ENCODE measurements around the gene STK38. TPM values are rescaled to one million over a fixed set of nuclear protein-coding genes. Genes with fewer than 3 reads are reported as not detected.

STK38 gene
- total RNA-seq, 1 experiment from 2014 or later, result 27.5 TPM

- Mint-ChIP-seq H3K9me3 (ENCODE audit: unreplicated experiment) (no peaks in the 10 kb centered on the region), H3K27me3 (ENCODE audit: insufficient read depth, unreplicated experiment) (no peaks in the 10 kb centered on the region), H3K27ac (ENCODE audit: unreplicated experiment) (no peak overlapping the region), H3K4me3 (ENCODE audit: unreplicated experiment) (no peak overlapping the region), H3K36me3 (ENCODE audit: insufficient read depth, unreplicated experiment) (peaks cover 50% of the 10 kb centered on the region), H3K4me1 (ENCODE audit: low read depth, unreplicated experiment) (no peaks in the 10 kb centered on the region)
- no peaks in the 10 kb centered on the region for H3K27me3 ChIP-seq (replicated peaks; ENCODE audit: control insufficient read depth, insufficient read depth, low read length)
- ChIA-PET CTCF (no interaction called here), POLR2A (interaction anchor here (0.5 kb wide), 1 partner anchor 65 kb away, joined by 3 read pairs; no protein-coding TSS in a partner anchor)
- H3K4me1 ChIP-seq, result peaks cover 6% of the 10 kb centered on the region; the same call in 1 of the 2 replicates
- intact Hi-C loops (cut with micrococcal nuclease; ENCODE audit: unreplicated experiment), result no loop called here
- peaks cover 5% of the 10 kb centered on the region for H3K36me3 ChIP-seq (ENCODE audit: control insufficient read depth, insufficient read depth, low read length)
- H3K9me3 ChIP-seq, result no peaks in the 10 kb centered on the region
- no peak overlapping the region for H3K4me3 ChIP-seq (ENCODE audit: low read depth, low read length)
- no peak for DNase-seq
- no TSS peak for BruUV-seq (replicated peaks)
- TF ChIP-seq, protein P1, sequence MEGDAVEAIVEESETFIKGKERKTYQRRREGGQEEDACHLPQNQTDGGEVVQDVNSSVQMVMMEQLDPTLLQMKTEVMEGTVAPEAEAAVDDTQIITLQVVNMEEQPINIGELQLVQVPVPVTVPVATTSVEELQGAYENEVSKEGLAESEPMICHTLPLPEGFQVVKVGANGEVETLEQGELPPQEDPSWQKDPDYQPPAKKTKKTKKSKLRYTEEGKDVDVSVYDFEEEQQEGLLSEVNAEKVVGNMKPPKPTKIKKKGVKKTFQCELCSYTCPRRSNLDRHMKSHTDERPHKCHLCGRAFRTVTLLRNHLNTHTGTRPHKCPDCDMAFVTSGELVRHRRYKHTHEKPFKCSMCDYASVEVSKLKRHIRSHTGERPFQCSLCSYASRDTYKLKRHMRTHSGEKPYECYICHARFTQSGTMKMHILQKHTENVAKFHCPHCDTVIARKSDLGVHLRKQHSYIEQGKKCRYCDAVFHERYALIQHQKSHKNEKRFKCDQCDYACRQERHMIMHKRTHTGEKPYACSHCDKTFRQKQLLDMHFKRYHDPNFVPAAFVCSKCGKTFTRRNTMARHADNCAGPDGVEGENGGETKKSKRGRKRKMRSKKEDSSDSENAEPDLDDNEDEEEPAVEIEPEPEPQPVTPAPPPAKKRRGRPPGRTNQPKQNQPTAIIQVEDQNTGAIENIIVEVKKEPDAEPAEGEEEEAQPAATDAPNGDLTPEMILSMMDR (IDR thresholded peaks at IDR 0.05; ENCODE audit: insufficient read depth in 1 of 2, low read depth in 1 of 2, low read length in 1 of 2, severe bottlenecking in 1 of 2, unreplicated experiment in 1 of 2), result no peak
Observed at GRCh38 chr6:36516559-36516958, 30.7 kb downstream of the STK38 start.

- CTCF ChIA-PET, result no interaction called here
- no peak for DNase-seq
- H3K9me3 ChIP-seq, result no peaks in the 10 kb centered on the region
- peaks cover 6% of the 10 kb centered on the region; the same call in 1 of the 2 replicates for H3K4me1 ChIP-seq
- Mint-ChIP-seq H3K4me3 (ENCODE audit: unreplicated experiment) (no peak overlapping the region), H3K36me3 (ENCODE audit: insufficient read depth, unreplicated experiment) (peaks cover 57% of the 10 kb centered on the region), H3K4me1 (ENCODE audit: low read depth, unreplicated experiment) (no peaks in the 10 kb centered on the region), H3K9me3 (ENCODE audit: unreplicated experiment) (no peaks in the 10 kb centered on the region), H3K27ac (ENCODE audit: unreplicated experiment) (no peak overlapping the region), H3K27me3 (ENCODE audit: insufficient read depth, unreplicated experiment) (no peaks in the 10 kb centered on the region)
- POLR2A ChIA-PET, result no interaction called here
- no peaks in the 10 kb centered on the region for H3K27me3 ChIP-seq (replicated peaks; ENCODE audit: control insufficient read depth, insufficient read depth, low read length)
- TF ChIP-seq, protein P1 (IDR thresholded peaks at IDR 0.05; ENCODE audit: insufficient read depth in 1 of 2, low read depth in 1 of 2, low read length in 1 of 2, severe bottlenecking in 1 of 2, unreplicated experiment in 1 of 2), result no peak
- BruUV-seq (replicated peaks), result no TSS peak
- peaks cover 7% of the 10 kb centered on the region for H3K36me3 ChIP-seq (ENCODE audit: control insufficient read depth, insufficient read depth, low read length)
- no peak overlapping the region for H3K4me3 ChIP-seq (ENCODE audit: low read depth, low read length)
- intact Hi-C loops (cut with micrococcal nuclease; ENCODE audit: unreplicated experiment), result no loop called here
Observed at GRCh38 chr6:36515844-36516243, 31.4 kb downstream of the STK38 start.

DNA sequence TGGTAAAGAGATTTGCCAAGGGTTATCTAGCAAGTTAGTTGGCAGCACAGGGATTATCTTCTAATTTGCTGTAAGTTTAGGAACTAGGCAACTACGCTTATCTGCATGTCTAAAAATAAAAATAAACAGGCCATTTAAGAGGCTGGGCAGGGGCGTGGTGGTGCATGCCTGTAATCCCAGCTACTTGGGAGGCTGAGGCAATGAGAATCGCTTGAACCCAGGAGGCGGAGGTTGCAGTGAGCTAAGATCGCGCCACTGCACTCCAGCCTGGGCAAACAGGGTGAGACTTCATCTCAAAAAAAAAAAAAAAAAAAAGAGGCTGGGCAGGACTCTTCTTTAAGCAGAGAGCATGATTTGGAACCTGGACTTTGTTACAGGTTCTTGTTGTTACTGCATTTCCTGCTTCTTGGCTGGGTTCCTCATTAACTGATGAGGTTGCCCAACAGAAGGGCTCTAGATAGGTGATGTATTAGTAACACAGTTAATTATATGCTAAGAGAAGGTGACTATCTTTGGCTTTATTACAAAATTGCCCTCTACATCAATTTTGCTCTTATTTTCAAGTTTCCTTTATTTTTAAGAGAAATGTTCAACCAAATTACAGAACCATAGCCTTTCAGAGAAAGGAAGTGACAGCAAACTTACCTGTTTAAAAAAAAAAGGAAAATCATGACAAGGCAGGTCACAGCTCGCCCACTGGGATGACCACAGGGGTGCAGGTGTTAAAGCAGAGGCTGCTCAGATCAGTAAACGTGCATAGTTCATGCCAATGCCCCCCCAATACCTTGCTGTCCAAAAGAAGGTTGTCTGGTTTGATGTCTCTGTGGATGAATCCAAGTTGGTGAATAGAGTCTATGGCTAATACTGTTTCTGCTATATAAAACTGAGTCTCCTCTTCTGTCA, 32.5 kb downstream of the STK38 start:
- Histone ChIP-seq H3K36me3 (ENCODE audit: control insufficient read depth, insufficient read depth, low read length) (peaks cover 12% of the 10 kb centered on the region), H3K4me1 (peaks cover 12% of the 10 kb centered on the region), H3K9me3 (0 out of 2 replicates have a peak, but pooled peaks cover 9% of the 10 kb centered on the region), H3K27me3 (replicated peaks; ENCODE audit: control insufficient read depth, insufficient read depth, low read length) (no peaks in the 10 kb centered on the region), H3K4me3 (ENCODE audit: low read depth, low read length) (no peak overlapping the region)
- Mint-ChIP-seq H3K4me1 (ENCODE audit: low read depth, unreplicated experiment) (no peaks in the 10 kb centered on the region), H3K9me3 (ENCODE audit: unreplicated experiment) (no peaks in the 10 kb centered on the region), H3K27ac (ENCODE audit: unreplicated experiment) (no peak overlapping the region), H3K27me3 (ENCODE audit: insufficient read depth, unreplicated experiment) (no peaks in the 10 kb centered on the region), H3K4me3 (ENCODE audit: unreplicated experiment) (no peak overlapping the region), H3K36me3 (ENCODE audit: insufficient read depth, unreplicated experiment) (peaks cover 65% of the 10 kb centered on the region)
- ChIA-PET POLR2A (interaction anchor here (0.7 kb wide), 1 partner anchor 74 kb away, joined by 9 read pairs; no protein-coding TSS in a partner anchor), CTCF (no interaction called here)
- TF ChIP-seq, protein P1 (IDR thresholded peaks at IDR 0.05; ENCODE audit: insufficient read depth in 1 of 2, low read depth in 1 of 2, low read length in 1 of 2, severe bottlenecking in 1 of 2, unreplicated experiment in 1 of 2), result no peak
- BruUV-seq (replicated peaks), result no TSS peak
- no peak for DNase-seq
- intact Hi-C loops (cut with micrococcal nuclease; ENCODE audit: unreplicated experiment), result no loop called here

Data from Caco-2 (cell line).